Measurements from ENCODE around the gene EFEMP1. TPM values are rescaled to one million over a fixed set of nuclear protein-coding genes. Genes with fewer than 3 reads are reported as not detected.

EFEMP1 gene
- total and polyA plus RNA-seq, 12 donors: 15.7 to 157 (median 32.5) TPM

GRCh38 chr2:55824551-55825096 is 99.0 kb downstream of the EFEMP1 start:
- ATAC-seq: peak in 1 of 8 donors; percentile 30

More at GRCh38 chr2:55824551-55825096, 99.0 kb downstream of the EFEMP1 start:
- no peak for DNase-seq
- 93 to 94% methylated on average over 14 of the region's 14 CpGs for WGBS, 2 donors
- no peaks in the 10 kb centered on the region for H3K36me3 ChIP-seq
- no peak overlapping the region for H3K27ac ChIP-seq
- H3K27me3 ChIP-seq: no peaks in the 10 kb centered on the region
- H3K4me3 ChIP-seq: no peak overlapping the region
- TF ChIP-seq CTCF (IDR thresholded peaks at IDR 0.05): no peak
- no peaks in the 10 kb centered on the region for H3K9me3 ChIP-seq
- intact Hi-C loops (cut with DNase I): no loop called here
- no peaks in the 10 kb centered on the region for H3K4me1 ChIP-seq

Other genes with a start within 250 kb of the EFEMP1 start
- gene PNPT1, start 229.9 kb downstream of the EFEMP1 start, total RNA-seq: 10 to 100 TPM; 19.6 to 29.1 (median 24.6) TPM
- gene PNPT1, start 229.9 kb downstream of the EFEMP1 start, polyA plus RNA-seq: 10 to 100 TPM; 10.1 to 12.3 TPM

Data from heart right ventricle (tissue), 16 donors.